Panc1 (cell line): ENCODE data around the gene BRCA2. TPM values are rescaled to one million over a fixed set of nuclear protein-coding genes. Genes with fewer than 3 reads are reported as not detected.

Experiments
- ATAC-seq: fragments of 200-7000 bp; cut with Tn5 transposase; 2 replicates; pipeline ENCODE4 v1.9.1; 2020; ENCODE audit warnings: mild to moderate bottlenecking, moderate library complexity
- BruUV-seq: library from RNA; stranded (reverse); fragments of 400-500 nt; replicated peaks from 2 replicates; lab custom pipeline; 2021; lab: Mats Ljungman, UMichigan
- CTCF ChIA-PET: fragments of 300-600 bp; sonication (Branson Sonifier 250); formaldehyde crosslinking; loops from one replicate; lab custom pipeline; 2022; ENCODE audit warnings: antibody characterized with exemption; lab: Charles Lee
- POLR2A ChIA-PET: fragments of 300-600 bp; sonication (Branson Sonifier 250); formaldehyde crosslinking; loops from one replicate; lab custom pipeline; 2022; ENCODE audit warnings: antibody characterized with exemption; lab: Charles Lee
- DNase-seq: peaks from one replicate; pipeline ENCODE4 v3.0.0-alpha.2; 2010; ENCODE audit warnings: low read depth, low spot score
- H3K27ac ChIP-seq: 2 replicates; pipeline ENCODE4 v1.5.1; 2011; ENCODE audit warnings: mild to moderate bottlenecking, low read length, inconsistent platforms
- H3K27me3 ChIP-seq: fragments of 200-500 bp; sonication (Bioruptor generic); 2 replicates; pipeline ENCODE4 v1.6.0; 2014; ENCODE audit warnings: low read length, inconsistent platforms; ENCODE audit not compliant: control insufficient read depth, insufficient read depth
- H3K36me3 ChIP-seq: fragments of 200-500 bp; sonication (Bioruptor generic); 2 replicates; pipeline ENCODE4 v1.5.1; 2014; ENCODE audit warnings: inconsistent platforms, mild to moderate bottlenecking, low read length, moderate library complexity; ENCODE audit not compliant: control insufficient read depth, insufficient read depth
- H3K4me1 ChIP-seq: 2 replicates; pipeline ENCODE4 v1.5.1; 2011; ENCODE audit warnings: inconsistent platforms, mild to moderate bottlenecking, low read length, moderate library complexity; ENCODE audit not compliant: control insufficient read depth, insufficient read depth
- H3K4me3 ChIP-seq, 2 experiments: 2 replicates each; pipeline ENCODE4 v1.5.1; 2011 to 2012; ENCODE audit warnings: low read depth in 2 of 2, low read length in 2 of 2, mild to moderate bottlenecking in 2 of 2, inconsistent platforms in 1 of 2, moderate library complexity in 1 of 2
- H3K9me3 ChIP-seq: fragments of 200-500 bp; sonication (Bioruptor generic); 2 replicates; pipeline ENCODE4 v1.5.1; 2014; ENCODE audit warnings: low read depth, mild to moderate bottlenecking, inconsistent platforms, low read length, moderate library complexity; ENCODE audit not compliant: control insufficient read depth, insufficient read depth
- CTCF ChIP-seq: fragments of 450-650 bp; IDR thresholded peaks from 2 replicates; pipeline ENCODE4 v1.5.1; 2017; ENCODE audit warnings: mild to moderate bottlenecking
- POLR2AphosphoS5 ChIP-seq: IDR thresholded peaks from 2 replicates; pipeline ENCODE4 v1.6.1; 2012; ENCODE audit warnings: mild to moderate bottlenecking, low read depth, low read length, moderate library complexity
- SIN3A ChIP-seq: IDR thresholded peaks from 2 replicates; pipeline ENCODE4 v1.6.1; 2012; ENCODE audit warnings: low read depth, mild to moderate bottlenecking, low read length, moderate library complexity, borderline replicate concordance; ENCODE audit not compliant: insufficient read depth
- TCF7L2 ChIP-seq: IDR thresholded peaks from 2 replicates; pipeline ENCODE4 v1.6.1; 2011; ENCODE audit warnings: mild to moderate bottlenecking, low read depth, low read length, inconsistent platforms
- in situ Hi-C: cut with HindIII; loops from 2 replicates; pipeline ENCODE4 v1.10.0; 2016; ENCODE audit warnings: low sequenced_read_pairs, low pct_unique_long_range_greater_than_20kb
- intact Hi-C: fragments of 100-400 bp; cut with micrococcal nuclease; formaldehyde crosslinking; loops from one replicate; pipeline ENCODE4 v1.10.0; 2022; ENCODE audit not compliant: unreplicated experiment
- total RNA-seq: library from RNA; stranded (reverse); gene quantifications from one replicate; pipeline ENCODE4 v1.2.1, GENCODE V29; 2021; ENCODE audit not compliant: unreplicated experiment
- TF ChIP-seq, protein P1 (sequence below), 2 experiments: IDR thresholded peaks; 2 replicates each; pipeline ENCODE4 v1.6.1; 2011 to 2012; ENCODE audit warnings: low read depth in 2 of 2, control low read depth in 1 of 2, low read length in 1 of 2, mild to moderate bottlenecking in 1 of 2, moderate library complexity in 1 of 2; ENCODE audit not compliant: insufficient read depth in 1 of 2

Gene BRCA2
- total RNA-seq, 1 experiment from 2014 or later = 8.4 TPM

DNA sequence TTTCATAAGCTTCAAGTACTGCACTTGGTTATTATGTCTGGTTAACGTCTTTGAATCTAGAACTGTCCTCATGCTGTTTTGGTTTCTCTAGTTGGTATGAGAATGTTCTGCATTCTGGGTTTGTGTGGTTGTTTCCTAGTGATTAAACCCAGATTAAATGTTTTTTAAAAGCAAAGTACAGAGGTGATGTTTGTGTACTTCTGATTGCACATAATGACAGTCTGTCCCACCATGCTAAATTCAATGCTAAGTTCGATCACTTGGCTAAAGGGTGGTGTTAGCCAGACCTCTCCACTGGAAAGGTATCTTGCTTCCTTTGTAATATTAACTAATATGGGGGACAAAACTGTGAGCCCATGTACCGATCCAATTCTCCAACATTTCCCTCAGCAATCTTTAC lies 98.0 kb downstream of the BRCA2 start:
- Histone ChIP-seq H3K4me1 (no peaks in the 10 kb centered on the region; the same call in 1 of the 2 replicates), H3K9me3 (no peaks in the 10 kb centered on the region), H3K27me3 (no peaks in the 10 kb centered on the region), H3K27ac (no peak overlapping the region), H3K36me3 (no peaks in the 10 kb centered on the region), H3K4me3 (no peak overlapping the region)
- TF ChIP-seq TCF7L2 (no peak), SIN3A (no peak), POLR2AphosphoS5 (no peak), CTCF (no peak)
- TF ChIP-seq, protein P1, sequence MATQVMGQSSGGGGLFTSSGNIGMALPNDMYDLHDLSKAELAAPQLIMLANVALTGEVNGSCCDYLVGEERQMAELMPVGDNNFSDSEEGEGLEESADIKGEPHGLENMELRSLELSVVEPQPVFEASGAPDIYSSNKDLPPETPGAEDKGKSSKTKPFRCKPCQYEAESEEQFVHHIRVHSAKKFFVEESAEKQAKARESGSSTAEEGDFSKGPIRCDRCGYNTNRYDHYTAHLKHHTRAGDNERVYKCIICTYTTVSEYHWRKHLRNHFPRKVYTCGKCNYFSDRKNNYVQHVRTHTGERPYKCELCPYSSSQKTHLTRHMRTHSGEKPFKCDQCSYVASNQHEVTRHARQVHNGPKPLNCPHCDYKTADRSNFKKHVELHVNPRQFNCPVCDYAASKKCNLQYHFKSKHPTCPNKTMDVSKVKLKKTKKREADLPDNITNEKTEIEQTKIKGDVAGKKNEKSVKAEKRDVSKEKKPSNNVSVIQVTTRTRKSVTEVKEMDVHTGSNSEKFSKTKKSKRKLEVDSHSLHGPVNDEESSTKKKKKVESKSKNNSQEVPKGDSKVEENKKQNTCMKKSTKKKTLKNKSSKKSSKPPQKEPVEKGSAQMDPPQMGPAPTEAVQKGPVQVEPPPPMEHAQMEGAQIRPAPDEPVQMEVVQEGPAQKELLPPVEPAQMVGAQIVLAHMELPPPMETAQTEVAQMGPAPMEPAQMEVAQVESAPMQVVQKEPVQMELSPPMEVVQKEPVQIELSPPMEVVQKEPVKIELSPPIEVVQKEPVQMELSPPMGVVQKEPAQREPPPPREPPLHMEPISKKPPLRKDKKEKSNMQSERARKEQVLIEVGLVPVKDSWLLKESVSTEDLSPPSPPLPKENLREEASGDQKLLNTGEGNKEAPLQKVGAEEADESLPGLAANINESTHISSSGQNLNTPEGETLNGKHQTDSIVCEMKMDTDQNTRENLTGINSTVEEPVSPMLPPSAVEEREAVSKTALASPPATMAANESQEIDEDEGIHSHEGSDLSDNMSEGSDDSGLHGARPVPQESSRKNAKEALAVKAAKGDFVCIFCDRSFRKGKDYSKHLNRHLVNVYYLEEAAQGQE (IDR thresholded peaks at IDR 0.05; ENCODE audit: insufficient read depth in 1 of 2, low read depth in 2 of 2, low read length in 1 of 2) = no peak
- POLR2A ChIA-PET = no interaction called here
- no TSS peak for BruUV-seq
- in situ Hi-C loops (no loop called here), intact Hi-C loops (no loop called here)
- no peak for ATAC-seq
- no peak for DNase-seq
- CTCF ChIA-PET = no interaction called here

DNA sequence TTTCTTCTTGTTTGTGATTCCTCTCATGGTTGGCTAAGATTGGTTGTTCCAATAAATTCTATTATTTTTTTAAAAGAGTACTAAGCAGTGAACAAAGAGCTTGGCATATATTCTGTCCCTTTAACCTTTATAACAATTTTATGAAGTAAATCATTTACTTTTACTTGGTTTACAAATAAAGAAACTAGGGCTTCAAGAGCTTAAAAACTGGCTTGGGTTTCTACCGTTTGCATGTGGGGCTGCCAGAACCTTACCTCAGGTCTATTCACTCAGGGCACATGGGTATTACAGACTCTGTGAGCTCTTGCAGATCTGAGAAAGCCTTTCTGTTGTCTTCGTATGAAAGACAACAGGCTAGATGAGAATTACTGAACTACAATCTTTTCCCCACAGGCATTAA lies 99.3 kb downstream of the BRCA2 start:
- no peak for ATAC-seq
- ChIA-PET POLR2A (no interaction called here), CTCF (interaction anchor here (0.7 kb wide), 1 partner anchor 10 kb away, joined by 7 read pairs; no protein-coding TSS in a partner anchor)
- no TSS peak for BruUV-seq
- no peak for DNase-seq
- no peak for TF ChIP-seq SIN3A
- TF ChIP-seq, protein P1 (IDR thresholded peaks at IDR 0.05; ENCODE audit: insufficient read depth in 1 of 2, low read depth in 2 of 2, low read length in 1 of 2) = no peak
- no peak for TF ChIP-seq TCF7L2
- no peak for TF ChIP-seq POLR2AphosphoS5
- no peak for TF ChIP-seq CTCF
- no peaks in the 10 kb centered on the region for H3K9me3 ChIP-seq
- H3K4me3 ChIP-seq = no peak overlapping the region
- H3K27me3 ChIP-seq = no peaks in the 10 kb centered on the region
- intact Hi-C loops = no loop called here
- H3K27ac ChIP-seq = no peak overlapping the region
- H3K36me3 ChIP-seq = no peaks in the 10 kb centered on the region
- in situ Hi-C loops = no loop called here
- H3K4me1 ChIP-seq = no peaks in the 10 kb centered on the region
